Urothelium cell line (cell line): ENCODE results near the gene NASP.
A peak's percentile ranks its signal among the peaks of the same experiment; 100 is the strongest.

Experiments
- DNase-seq: peaks from one replicate; pipeline ENCODE4 v3.0.0; 2011; ENCODE audit warnings: low spot score, mixed read lengths
- FAIRE-seq: peaks from 2 replicates; lab custom pipeline; 2011; peaks lifted over from hg19 to GRCh38; lab: Jason Lieb, UNC

NASP gene

DNA sequence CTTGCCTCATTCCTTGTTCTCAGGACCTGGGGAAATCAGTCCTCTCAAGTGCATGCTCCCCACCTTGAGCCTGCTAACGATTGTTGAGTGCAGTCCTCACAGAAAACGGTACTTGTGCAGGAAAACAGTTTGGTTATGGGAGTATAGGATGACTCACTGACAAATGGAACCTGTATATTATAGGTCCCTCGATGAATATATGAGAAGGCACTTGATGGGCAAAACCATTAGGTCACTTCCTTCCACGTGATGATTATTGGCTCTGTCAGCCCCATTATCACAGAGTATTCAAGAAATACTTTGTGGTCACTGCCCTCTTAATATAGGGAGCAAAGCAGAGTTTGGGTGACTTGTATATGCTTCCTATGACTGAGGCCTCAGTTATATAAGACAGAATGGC is 33.8 kb downstream of the NASP start:
- FAIRE-seq (no peak), DNase-seq (no peak)

DNA sequence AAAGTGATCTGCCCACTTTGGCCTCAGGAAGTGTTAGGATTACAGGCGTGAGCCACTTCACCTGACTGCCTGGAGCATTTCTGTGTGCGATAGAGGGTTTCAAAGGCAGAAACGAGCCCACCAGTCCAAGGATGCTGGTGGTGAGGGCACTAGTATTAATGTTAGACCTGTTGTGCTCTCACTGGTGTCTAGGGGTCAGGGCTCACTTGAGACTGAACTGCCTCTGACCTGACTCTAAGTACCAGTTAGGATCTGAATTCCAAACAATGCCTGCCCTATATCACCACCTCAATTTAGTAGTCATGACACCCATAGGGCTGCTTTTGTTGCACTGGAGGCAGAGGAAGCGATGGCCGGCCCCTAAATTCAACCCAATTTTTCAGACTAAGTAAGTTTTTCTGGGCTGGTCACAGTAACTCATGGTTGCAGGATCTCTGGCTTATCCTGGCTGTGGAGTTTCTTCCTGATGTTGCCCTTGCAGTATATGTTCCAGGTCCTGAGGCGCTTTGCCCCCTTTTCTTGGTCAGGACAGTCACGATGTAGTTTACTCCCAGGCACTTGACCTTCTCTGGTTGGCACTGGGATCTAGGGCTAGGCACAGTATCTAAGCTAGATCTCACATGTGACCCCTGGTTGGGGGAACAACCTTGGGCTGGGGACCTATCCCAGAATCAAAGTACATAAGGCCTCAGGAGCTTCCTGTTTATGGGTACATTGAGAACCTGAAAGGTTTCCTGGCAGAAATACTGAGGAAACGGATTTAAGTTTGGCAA is 35.5 kb downstream of the NASP start:
- peak; percentile 8 for DNase-seq
- FAIRE-seq, result no peak

- peak; percentile 93 for FAIRE-seq
Measured at GRCh38 chr1:45620588-45621500, 37.0 kb downstream of the NASP start.

DNA sequence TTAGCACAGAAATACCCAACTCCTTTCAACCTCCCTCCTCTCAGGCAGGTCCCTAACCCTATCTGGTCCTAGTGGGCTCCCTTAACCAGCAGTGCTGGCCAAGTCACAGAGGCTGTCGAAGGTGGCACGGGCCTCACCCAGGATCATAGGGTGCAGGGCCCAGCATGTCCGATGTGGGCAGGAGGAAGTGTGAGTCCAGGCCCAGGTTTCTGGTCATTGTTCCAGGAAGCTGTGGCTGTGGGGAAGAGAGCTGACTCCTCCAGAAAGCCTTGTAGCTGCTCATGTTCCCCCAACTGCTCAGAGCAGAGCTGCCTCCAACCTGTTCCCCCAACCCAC is 37.6 kb downstream of the NASP start:
- FAIRE-seq (no peak), DNase-seq (peak; percentile 6)

More at GRCh38 chr1:45620588-45621500, 37.0 kb downstream of the NASP start:
- peak; percentile 6 for DNase-seq

DNA sequence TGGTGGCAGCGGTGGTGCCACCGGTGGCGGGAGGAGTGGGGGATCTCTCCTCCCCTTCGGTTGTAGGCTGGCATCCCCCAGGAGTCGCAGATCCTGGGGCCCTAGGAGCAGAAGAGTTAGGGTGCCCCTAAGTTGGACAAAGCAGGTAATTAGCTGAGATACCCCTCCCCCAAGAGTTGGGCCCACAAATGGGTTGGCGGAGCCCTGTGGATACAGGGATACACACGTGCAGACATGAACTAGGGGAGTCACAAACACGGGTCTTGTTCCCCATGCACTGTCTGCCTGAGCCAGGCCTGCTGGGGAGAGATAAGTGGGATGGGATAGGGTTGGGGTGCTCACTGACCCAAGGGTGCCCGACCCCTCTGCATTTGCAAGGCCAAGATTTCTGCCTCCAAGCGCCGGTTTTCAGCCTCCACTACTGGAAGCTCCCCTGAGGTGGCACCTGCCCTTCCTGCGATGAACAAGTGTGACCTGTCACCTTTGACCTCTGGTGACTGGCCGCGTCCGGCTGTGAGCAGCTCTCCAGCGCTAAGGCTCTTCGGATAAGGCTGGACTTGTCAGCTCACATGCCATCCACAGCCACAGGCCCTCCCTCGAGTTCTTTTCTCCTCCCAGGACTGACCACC is 38.2 kb downstream of the NASP start:
- peak; percentile 7 for DNase-seq
- FAIRE-seq, result no peak

- DNase-seq, result no peak
Measured at GRCh38 chr1:45622524-45623394, 38.9 kb downstream of the NASP start.

GRCh38 chr1:45623972-45624371 is 40.1 kb downstream of the NASP start, which contains the start of gene CCDC17:
Gene CCDC17, minus strand, starts transcription at chr1:45624054. Its CDS starts 145 bp downstream, at chr1:45623909.
- DNase-seq (no peak), FAIRE-seq (no peak)

More at GRCh38 chr1:45622524-45623394, 38.9 kb downstream of the NASP start:
- FAIRE-seq, result no peak

DNA sequence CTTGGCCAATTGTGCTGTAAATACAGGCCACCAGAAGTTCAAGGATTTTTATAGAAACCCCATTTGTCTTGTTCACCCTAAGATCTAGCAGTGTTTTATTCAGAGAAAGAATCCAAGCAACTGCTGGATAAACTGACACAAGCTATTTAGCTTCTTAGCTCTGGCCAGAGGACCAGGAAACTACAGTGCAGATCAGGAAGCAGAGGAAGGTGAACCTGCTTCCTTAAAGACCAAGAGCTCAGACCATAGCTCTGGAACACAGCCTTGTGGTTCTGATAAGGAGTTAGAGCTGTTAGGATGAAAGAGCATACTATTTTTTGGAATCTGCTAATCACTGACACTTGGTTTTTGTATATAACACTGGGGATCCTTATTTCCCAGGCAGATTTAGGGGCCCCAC is 45.2 kb downstream of the NASP start:
- FAIRE-seq (no peak), DNase-seq (no peak)

GRCh38 chr1:45630429-45630828 is 46.6 kb downstream of the NASP start:
- FAIRE-seq, result no peak
- DNase-seq, result no peak

- DNase-seq, result no peak
- FAIRE-seq, result no peak
Measured at GRCh38 chr1:45635211-45635610, 51.4 kb downstream of the NASP start.

GRCh38 chr1:45640293-45640692 is 56.5 kb downstream of the NASP start:
- FAIRE-seq, result no peak
- no peak for DNase-seq

DNA sequence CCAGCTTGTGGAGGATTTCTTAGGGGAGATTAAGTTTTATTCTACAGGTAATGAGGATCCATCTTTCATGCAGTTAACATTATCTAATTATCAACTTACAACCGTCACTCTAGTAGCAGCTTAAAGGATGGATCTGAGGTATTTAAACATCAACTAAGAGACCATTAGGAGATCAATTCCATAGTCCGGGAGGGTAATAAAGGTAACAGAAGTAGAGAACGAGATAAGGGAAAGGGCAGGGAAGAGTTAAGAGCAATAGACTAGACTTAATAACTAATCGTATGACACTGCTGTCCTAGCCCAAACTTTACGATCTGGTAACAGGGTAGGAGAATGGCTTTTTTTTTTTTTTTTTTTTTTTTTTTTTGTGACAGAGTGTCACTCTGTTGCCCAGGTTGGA is 59.5 kb downstream of the NASP start:
- FAIRE-seq (no peak), DNase-seq (no peak)

GRCh38 chr1:45643978-45644377 is 60.1 kb downstream of the NASP start:
- no peak for FAIRE-seq

GRCh38 chr1:45644661-45645060 is 60.8 kb downstream of the NASP start:
- DNase-seq (no peak), FAIRE-seq (no peak)

More at GRCh38 chr1:45643978-45644377, 60.1 kb downstream of the NASP start:
- peak; percentile 13 for DNase-seq

DNA sequence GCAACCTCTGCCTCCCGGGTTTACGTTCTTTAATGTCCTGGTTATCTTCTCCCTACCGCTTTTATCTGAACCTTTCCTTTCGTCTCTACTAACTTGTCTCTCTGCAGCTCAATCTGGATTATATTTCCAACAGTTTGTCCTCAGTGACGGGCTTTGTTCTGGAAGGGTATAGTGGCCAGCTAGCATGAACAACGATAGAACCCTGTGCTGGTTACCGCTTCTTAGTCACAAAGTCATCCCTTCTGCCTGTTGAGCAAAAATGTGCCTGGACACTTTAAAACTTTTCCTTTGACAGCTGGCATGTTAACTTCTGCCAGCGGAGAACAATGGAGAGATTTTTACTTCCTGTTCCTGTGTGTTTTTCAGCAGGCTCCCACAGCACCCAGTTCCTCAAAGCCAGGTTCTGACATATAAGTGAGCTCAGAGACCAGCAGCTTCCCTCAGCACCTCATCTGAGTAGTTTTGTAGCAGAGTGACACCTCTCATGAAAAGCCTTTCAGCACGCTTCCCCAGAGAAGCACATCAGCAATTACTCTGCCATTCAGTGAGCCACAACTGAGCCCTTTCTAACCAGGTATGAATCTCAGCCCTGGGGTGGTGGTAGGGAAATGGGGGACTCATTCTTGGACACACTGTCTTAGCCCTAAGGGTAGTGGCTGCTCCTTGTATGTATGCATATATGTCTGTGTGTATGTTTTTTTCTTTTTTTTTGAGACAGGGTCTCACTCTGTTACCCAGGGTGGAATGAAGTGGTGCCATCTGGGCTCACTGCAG is 63.6 kb downstream of the NASP start:
- DNase-seq (no peak), FAIRE-seq (no peak)

DNA sequence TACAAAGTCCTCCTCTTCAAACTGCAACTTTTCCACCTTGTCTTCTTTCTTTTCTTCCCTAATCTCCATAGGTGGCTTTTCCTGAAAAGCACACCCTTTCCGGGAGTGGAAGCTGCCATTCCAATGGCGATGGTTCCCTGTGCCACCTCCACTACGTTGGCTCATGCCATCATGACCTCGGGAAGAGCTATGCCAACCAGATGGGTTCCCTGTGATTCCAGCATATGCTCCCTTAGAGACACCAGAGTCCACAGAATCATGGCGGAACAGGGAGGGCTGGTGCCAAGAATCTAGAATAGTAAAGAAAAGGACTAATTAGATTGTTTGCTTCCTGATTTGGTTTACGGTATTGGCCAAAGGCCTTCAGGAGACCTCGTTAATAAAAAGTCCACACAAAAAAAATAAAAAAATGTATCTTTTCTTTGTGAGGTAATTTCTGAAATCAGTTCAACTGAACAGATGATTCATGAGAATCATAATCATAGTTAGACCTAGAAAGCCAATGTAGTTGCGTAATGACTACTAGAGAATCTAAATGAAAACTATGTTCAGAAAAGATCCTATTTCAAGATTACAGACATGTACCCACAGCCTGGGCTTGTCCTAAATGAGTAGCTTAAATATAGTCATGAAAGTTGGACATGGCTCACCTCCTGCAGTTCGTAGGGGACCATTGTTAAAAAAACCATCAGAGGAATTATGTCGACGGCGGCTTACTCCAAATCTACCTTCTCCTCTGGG is 70.9 kb downstream of the NASP start:
- FAIRE-seq, result no peak

DNA sequence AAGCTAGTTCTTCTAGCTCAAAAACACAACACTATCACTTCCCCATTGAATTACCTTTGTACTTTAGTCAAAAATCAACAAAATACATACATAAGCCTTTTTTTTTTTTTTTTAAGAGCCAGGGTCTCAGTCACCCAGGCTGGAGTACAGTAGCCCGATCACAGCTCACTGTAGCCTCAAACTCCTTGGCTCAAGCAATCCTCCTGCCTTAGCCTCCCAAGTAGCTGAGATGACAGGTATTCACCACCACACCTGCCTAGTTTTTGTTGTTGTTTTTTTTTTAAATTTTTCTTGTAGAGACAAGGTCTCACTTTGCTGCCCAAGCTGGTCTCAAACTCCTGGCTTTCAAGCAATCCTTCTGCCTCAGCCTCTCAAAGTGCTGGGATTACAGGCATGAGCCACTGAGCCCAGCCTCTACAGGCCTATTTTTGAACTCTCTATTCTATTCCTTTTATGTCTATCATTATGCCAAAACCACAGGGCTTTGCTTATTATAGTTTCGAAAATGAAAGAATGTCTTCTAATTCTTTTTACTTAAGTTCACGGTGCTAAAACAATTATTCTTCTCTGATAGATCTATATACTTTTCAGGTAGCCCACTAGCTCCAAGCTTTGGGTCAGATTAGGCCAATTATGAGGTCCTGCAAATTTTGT is 72.9 kb downstream of the NASP start:
- no peak for FAIRE-seq
- DNase-seq, result no peak

More for the DNA sequence above, 70.9 kb downstream of the NASP start:
- no peak for DNase-seq

DNA sequence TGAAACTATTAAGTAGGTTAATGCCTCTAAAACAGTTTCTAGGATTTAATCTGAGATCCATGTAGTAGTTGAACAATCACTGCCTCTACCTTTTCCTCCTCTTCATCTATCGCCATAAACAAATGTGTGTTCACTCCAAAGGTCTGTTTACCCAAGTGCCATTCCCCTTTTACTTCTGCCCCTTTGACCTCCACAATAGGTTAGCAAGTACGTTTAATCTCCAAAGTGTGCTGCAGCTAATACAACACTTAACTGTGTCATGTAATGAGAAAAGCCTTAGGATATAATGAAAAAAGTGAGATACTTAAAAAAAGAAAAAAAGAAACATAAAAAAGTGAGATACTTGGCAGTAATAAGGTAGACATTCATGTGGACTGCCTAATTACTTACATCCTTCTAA is 74.3 kb downstream of the NASP start:
- FAIRE-seq (no peak), DNase-seq (no peak)
